Stimulated activated CD4-positive, alpha-beta T cell treated with anti-CD3 and anti-CD28 coated beads, TNF-alpha, amount 100 ng/mL, for 1 hour (primary cell): ENCODE results near the gene PPP2R5E.
A peak's percentile ranks its signal among the peaks of the same experiment; 100 is the strongest.

Source experiments
- DNase-seq, 3 donors: peaks; one replicate each; pipeline ENCODE4 v3.0.0-alpha.2; 2020; ENCODE audit warnings: low read depth in 3 of 3, low spot score in 1 of 3

PPP2R5E gene

DNA sequence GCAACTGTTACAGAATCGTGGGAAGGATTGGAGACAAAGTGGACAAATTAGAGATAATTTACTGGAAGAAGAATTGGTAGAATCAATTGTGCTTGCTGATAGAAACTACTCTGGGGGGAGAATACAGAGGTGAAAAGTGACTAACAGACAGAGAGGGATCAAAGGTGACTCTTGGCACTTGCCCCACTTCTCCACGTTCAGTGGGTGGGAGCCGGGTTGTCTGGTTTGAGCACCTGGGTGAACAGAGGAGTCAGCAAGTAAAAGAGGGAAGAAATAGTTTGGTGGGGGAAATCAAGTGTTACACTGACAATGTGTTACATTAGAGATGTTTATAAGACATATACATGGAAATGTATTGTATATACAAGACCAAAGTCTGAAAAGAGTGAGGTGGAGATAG, 69.1 kb downstream of the PPP2R5E start:
- DNase-seq = no peak

DNA sequence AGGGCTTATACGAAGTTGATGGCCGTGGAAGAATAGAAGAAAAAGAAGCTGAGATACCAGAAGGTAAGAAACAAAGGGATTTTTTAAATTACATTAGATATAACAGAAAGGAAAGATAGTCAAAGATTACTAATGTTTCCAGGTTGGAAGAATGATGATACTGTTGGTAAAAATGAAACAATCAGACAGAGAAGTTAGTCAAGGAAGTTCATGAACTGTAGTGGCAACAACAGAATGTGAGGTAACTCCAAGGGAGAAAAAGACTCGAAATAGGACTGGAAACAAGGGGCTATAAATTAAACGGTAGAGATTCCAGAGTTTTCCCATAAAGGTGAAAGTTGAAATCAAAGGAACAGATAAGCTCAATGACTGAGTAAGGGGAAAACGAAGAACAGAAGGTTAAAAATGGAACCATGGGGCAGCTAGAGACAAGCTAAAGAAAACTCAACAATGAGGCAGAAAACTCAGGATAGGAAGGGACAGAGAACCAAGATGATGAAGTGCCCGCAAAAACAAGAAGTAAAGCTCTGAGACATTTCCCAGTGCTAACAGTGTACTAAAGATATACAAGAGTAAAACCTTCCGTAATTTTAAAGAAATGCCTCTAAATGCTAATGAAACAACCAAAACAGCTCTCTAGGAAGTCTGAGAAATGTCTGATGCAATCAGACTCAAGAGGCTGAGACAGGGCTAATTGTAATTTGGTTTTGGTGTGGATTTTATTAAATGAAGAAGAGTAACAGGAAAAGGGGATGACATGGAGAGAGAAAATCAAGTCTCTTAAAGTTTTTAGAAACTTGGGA, 70.0 kb downstream of the PPP2R5E start:
- DNase-seq = no peak

DNA sequence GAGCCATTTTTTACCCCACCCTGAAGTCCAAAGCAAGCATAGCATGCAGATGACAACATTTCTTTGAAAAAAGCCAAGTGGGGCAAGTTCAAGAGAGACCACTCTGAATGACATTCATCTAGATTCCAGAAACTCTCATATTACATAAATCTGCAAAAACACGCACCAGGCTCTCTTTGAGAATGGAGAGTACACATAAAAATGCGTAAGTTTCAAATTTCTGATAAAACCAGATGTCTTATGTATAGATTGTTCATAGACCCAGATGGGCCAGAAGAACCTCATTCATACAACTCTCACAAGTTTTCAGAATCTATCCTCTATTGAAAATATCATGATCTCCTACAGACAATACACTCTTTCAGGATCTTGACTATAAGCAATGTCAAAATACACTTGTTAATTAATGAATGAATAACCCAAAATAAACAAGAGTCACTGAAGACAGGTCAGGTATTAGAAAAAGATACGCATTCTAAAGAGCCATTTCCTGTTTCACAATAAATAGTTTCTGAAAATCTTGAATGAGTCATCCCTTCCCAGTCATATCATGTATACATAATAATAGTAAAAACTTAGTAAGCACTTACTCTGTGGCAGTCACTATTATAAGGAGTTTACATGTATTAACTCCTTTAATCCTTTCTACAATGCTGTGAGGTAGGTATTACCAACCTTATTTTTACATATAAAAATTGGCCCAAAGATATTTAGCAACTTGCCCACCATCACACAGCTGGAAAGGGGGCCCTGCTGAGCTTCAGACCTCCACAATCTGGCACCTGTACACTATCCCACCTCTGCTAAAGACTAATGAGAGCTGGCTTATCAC, 72.0 kb downstream of the PPP2R5E start:
- no peak for DNase-seq

DNA sequence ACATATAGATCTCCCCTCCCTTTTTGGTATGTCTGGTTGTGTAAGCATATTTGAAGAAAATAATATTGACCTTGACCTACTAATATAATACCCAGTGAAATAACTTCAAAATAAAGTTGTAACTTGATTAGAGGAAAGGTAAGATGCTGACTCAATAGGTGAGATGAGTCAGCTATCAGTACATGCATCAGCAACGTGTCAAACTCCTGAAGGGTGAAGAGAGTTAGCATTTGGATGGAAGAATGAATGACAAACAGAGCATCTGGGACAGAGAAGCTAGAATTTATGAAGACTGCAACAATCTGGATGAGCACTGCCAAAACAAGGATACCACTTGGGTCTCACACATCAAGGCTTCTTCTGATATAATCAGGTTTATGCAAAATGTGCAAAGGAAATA, 74.9 kb downstream of the PPP2R5E start:
- no peak for DNase-seq

DNA sequence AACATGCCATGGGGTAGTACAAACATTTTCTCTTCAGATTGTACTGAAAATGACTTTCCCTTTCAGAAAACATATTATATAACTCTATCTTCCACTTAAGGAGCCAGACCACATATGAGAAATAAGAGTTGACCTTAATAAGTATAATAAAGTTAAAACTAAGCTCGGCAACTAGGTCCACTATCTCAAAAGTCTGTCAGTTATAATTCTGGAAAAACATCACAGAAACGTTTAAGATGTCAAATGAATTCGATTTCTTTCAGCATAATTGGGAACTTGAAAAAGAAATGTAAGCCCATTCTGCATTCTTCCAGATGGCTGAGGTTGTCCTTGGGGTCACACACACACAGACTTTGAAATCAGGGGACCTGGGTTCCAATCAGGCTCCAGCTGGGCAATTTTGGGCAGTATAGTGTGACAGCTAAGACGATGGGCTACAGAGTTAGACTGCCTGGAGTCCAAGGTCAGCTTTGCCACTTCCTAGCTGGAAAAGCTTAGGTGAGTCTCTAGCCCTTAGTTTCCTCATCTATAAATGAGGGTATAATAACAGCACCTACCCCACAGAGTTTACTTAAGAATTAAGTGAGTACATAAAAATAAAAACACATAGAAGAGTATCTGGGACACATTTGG, 75.6 kb downstream of the PPP2R5E start:
- no peak for DNase-seq

DNA sequence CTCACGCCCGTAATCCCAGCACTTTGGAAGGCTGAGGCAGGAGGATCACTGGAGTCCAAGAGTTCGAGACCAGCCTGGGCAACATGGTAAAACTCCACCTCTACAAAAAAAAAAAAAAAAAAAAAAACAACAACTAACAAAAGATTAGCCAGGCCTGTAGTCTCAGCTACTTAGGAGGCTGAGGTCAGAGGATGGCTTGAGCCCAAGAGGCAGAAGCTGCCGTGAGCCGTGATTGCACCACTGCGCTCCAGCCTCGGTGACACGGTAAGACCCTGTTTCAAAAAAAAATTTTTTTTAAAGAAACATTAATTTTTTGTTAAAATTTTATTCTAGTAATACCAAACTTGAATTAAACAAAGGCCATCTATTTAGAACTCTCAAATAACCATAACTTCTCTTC, 77.8 kb downstream of the PPP2R5E start:
- DNase-seq = no peak

DNA sequence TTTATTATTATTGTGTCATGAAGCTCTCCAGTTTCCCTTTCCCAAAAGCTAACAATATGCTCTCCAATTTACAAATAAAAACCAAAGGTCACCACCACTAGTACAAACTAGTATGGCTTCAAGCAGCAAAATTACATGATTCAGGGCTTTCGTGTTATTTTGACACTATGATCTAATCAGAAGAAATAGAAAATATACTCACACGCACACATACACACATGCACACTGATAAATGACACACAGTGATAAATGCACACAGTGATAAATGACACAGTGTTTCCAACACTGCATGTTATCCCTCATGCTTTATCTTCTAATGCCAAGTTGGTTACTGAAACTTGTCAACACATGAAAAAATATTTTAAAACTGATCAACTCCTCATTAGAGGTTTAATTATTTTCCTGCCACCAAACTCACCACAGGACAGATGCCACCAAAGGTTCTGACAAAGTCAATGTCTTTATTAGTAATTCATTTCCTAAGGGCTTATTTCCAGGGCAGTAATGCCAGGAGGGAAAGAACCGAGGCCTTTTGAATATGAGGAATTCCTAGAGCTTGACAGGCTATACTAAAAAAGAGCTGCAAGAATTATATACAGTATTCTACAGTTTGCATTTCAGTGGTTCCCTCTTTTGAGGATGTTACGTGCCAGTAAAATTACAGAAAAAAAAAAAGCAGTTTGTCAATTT, 82.4 kb downstream of the PPP2R5E start:
- no peak for DNase-seq

DNA sequence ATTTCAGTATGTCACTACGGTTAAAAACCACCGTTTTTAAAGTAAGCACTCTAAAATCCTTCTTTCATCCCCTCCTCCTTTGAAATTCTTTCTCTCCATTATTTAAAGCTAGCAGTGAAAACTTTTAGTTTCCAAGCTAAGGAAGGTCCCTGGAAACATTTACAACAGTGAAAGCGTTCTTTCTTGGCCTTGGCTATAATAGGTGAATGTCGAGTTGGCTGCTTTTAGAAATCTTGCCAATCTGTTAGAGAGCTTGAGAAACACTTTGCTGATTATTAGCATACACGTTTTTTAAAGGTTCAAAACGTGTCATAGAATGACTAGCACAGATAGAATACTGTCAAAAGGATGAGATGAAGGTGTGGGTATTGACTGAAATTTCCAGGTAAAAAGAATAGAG, 83.4 kb downstream of the PPP2R5E start:
- no peak for DNase-seq

DNA sequence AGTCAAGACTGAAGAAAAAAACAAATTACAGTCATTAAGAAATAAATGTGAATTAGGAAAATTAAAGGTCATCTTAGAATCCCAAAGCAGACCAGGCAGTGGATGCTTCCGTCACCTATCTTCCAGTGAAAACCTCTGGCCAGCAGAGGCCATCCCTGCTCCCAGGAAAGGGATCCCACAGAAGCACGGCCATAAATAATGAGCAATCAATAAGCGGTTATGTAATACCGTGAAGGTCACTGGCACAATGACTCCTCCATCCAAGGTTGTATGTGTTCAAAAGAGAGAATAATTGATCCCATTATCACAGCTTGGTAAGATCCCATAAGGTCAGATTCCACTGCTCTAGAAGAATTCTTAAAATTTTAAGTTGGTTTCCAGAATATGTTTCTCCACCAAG, 85.7 kb downstream of the PPP2R5E start:
- no peak for DNase-seq

DNA sequence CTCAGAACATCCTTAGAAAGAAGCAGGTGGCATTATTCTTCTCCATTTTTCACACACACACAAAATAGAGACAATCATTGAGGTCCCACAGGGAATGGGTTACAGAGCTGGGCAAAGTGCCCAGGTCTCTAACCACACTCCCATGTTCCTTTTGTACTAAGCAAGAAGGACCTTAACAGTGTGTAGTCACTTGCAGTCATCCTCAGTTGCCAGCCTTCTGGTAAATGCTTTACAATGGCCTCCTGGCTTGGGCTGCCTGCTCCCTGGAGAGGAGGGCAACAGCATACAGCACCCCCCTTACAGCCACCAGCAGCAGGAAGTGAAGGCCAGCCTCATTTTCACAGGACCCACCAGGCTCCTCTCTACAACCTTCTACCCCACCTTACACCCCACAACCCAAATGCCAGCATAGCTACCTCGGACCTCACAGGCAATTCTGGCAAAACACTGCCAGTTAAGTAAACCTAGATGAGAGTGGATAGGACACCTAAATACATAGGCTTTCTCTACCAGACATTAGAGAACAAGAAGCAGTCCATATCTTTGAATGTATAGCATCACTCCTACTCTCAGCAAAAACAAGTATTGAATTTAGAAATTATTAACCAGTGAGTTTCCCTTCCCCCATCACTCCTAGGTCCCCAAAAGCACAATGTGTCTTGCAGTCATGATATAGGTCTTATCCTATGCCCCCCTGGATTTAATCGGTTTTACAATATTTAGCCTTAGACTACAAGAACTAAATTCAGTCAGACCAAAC, 88.1 kb downstream of the PPP2R5E start:
- DNase-seq = no peak

DNA sequence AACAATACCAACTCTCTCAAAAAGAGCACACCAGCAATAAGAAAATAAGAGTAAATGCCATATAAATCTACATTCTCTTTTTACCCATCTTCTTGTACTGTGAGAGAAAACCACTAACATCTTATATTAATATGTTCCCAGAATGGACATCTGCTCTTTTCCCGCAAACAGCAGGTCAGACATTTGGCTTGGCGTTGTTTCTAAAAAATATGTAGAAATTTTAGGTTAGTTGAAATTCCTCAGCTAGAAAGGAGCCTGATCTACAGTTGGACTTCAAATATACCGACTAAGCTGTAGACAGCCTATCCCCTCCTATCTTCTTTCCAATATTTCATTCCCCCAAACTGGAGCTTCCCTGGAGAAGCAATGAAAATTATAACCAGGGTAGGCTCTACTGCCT, 88.7 kb downstream of the PPP2R5E start:
- no peak for DNase-seq

DNA sequence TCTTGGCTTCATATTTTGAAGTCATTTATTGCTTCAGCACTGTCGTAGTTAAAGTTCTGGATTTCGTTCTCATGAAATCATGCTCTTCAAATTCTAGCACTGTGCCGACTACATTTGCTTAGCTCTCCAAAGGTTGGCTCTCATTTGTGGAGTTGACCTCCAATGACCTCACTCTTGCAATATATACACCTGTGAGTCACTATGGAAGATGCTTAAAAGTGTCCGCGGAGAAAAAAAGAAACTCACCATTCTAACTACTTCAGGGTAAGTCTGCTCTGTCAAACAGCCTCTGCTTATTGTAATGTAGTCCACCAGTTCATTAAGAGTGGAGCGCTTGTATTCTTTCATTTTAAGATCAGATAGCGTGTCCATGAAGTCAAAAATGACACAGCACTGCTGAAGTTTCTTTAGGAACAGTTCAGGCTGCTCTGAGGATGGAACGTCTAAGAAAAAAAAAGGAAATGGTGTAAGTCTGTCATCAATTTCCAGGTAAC, 89.7 kb downstream of the PPP2R5E start:
- no peak for DNase-seq

DNA sequence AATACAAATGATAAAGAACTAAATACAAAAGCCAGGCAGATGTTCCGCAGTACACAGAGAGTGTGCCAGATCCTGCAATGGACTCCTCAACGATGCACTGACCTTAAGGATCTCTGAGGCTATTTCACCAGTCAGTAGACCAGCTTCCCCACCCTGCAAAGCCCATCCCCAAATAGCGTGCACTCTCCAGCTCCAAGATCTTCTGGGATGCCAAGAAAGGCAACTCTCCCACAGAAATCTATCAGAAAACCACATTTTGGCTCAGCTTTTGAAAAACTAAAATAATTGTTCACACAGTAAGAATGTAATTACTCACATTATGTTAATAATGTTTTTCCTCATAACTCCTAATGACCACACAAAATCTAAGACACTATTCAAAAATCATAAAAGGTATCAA, 90.4 kb downstream of the PPP2R5E start:
- DNase-seq = no peak

DNA sequence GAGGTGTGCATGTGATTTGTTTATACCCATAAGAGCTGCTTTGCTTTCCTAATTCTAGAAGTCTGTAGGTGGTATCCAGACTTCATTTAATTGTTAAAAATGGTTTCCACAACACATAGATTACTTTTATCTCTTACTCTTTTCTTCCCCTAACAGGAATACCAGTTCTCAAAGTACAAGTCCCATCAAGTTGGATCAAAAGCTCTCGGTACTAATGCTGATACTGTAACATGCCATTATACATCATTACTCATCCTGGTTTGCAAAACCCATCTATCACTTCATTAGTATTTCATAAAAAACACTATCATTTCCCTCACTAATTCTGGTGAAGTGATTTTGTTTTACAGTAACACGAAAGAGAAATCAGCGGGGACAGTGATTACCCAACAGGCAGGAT, 94.3 kb downstream of the PPP2R5E start:
- DNase-seq = no peak

DNA sequence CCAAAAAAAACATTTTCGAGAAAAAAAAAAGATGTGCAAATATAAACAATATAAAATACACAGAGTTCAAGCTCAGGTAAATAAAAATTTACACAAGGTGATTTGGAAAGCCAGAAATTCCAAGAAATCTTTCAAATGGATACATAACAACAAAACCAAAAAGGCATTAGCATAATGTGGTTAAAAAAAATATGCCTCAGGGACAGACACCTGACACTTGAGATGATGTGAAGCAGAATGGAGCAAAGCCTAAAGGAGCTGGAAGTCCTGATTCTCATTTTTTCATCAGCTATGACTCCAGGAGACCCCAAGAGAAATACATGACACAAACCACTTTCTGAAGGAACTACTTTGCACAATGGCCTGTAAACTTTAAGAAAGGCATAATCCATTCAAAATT, 98.6 kb downstream of the PPP2R5E start:
- DNase-seq = no peak

DNA sequence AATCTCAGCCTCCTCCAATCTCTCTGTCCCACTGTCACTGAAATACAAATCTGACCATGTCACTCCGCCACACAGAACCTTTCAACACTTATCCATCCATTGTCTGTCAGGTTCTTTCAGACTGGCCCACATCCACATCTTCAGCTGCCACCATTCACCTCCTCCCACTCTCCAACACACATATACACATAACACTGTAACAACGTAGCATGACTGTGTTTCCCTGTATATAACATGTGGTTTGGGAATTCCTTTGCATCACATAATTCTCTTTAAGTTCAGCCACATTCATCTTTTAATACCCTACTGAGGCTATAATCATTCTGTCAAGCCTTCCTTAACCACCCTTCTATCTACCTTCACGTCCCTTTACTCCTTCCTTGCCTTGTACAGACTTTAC, 99.2 kb downstream of the PPP2R5E start:
- DNase-seq = no peak

DNA sequence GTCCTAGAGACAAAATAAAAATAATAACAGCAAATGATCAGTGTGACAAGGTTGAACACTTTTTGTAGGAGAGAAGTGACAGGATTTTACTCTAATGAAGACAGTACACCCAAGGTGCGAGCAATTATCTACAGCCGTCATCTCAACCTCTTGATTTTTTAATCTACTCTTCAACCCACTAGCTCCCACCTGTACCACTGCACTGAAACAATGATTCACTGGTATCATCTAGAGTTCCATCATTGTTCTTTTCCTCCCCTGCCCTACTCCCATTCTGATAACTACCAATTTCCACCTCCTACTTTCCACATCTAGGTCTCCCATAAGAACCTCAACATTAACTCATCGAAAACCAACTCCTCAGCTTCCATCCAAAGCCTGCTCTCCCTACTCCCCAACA, 99.8 kb downstream of the PPP2R5E start:
- no peak for DNase-seq

DNA sequence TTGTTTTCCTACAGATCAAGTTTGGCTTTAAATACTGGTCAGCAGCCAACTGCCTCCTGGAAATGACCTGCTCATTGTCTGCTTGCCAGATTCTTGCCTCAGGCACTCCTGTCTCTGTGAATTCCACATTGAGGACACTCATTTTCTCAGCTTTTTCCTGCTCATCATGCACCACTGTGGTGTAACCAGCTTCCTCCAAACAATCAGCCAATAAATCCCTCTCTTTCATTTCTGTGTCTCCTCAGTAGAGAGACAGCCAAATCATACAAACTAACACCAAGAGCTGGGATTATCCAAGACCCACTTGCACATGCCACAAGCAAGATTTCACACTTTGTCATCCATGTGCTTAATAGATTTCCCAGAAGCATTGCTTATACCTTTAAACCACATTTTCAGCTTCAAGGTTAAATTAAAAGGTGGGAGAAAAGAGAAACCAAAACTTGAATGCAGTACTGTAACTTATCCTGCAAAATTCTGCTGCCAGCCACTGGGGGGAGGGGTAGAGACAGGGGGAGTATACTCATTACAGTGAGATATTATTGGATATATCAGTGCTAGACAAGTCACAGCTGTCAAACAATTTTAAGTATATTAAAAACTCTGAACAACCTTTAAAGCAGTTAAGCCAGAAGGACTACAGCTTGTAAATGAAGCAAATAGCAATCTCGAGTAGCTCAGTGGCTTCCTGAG, 105.0 kb downstream of the PPP2R5E start:
- peak in 1 of 3 donors; percentile 0 for DNase-seq

DNA sequence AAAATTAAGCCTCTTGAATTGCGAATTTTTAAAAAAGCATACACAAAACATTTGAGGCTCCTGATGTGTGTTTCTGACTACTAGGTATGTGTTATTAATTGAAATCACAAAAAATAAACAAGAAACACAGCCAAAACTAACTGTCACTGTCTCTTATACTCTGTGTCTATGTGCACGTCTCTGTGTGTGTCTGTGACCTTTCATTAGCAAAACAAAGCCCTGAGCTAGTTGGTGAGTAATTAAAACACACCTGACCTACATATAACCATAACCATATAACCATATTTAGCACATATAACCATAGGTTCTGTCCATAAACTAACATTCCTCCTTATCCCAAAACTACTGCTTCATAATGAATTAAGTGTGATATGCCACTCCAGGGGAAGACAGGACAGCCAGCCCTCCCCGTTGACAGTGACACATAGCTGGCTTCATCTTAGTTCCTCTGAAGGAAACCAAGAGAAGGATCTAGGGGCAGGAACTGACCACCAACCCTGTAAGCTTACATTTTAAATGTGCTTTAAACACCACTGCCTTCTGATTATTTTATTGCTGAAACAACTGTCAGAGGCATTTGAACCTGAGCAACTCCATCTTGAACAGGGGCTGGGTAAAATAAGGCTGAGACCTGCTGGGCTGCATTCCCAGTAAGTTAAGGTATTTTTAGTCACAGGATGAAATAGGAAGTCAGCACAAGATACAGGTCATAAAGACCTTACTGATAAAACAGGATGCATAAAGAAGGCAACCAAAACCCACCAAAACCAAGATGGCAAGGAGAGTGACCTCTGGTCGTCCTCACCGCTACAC, 106.7 kb downstream of the PPP2R5E start:
- DNase-seq = no peak
